ENCODE data around the gene DNAJB4. TPM values are rescaled to one million over a fixed set of nuclear protein-coding genes. Genes with fewer than 3 reads are reported as not detected.

The DNAJB4 gene
- total and polyA plus RNA-seq, 2 of the 13 experiments (the other 11 are each of a cell fraction or from before 2014, with no cell fraction given), result 4.4 to 18.6 TPM

DNA sequence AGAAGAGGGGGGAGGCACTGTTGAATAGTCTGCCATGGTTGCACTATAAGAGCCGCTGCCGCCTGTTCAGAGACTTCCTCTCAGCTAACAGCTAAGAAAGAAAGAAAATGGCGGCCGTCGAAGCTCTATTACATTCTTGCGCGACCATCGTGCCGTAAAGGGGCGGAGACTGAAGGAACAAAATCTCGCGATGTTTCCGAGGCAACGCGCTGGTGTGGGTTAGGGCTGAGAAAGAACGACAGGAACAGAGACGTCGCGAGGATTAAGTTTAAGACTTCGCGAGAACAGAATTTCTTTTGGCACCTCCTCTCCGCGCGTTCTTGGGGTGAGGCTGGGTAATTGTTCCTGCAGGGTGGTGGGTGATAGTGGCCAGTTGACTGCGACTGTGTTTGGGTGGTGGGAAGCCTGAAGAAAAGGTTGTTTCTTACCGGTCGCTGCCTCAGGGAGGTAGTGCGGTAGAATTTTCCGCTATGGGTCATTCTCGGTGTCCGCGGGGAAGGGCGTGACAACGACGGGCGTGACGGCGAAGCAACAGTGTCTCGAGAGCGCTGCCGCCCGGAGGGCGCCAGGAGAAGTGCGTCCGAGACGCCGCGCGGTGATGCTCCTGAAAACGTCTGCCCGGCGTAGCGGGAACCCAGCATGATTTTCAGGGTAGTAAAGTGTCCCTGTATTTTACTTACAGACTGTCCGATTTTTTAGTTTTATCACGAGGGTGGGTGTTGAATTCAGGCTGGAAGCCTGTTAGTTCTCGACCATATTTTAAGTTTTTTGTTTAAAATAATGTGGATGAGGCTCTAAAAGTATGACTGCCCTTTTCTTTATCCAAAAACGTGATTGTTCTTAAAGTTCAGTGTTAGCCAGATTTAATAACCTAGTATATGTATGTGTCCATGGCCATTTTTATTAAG lies 25.5 kb upstream of the DNAJB4 start, which contains the start of gene FUBP1 (continued):
- TF ChIP-seq ZNF83 (CRISPR knock-in tag; IDR thresholded peaks at IDR 0.05; ENCODE audit: borderline replicate concordance) (no peak), SRF (IDR thresholded peaks at IDR 0.05; ENCODE audit: low read depth, low read length) (no peak), ZNF264 (CRISPR knock-in tag; IDR thresholded peaks at IDR 0.05) (peak; percentile 14; the same call in 1 of the 2 replicates), ZSCAN22 (CRISPR knock-in tag; IDR thresholded peaks at IDR 0.05) (no peak), RXRB (CRISPR knock-in tag; IDR thresholded peaks at IDR 0.05; ENCODE audit: borderline replicate concordance) (0 out of 2 replicates have a peak, but pooled peaks have one; percentile 3), DR1 (CRISPR knock-in tag; IDR thresholded peaks at IDR 0.05) (peak; percentile 84), ZNF674 (CRISPR knock-in tag; IDR thresholded peaks at IDR 0.05; ENCODE audit: low read depth) (peak; percentile 89; the same call in 1 of the 2 replicates), RFXAP (CRISPR knock-in tag; IDR thresholded peaks at IDR 0.05; ENCODE audit: borderline replicate concordance) (0 out of 2 replicates have a peak, but pooled peaks have one; percentile 67), PAF1 (CRISPR knock-in tag; IDR thresholded peaks at IDR 0.05) (no peak), KMT2A (CRISPR knock-in tag; IDR thresholded peaks at IDR 0.05) (peak; percentile 86), CBX1 (IDR thresholded peaks at IDR 0.05; ENCODE audit: low read depth) (peak; percentile 71), ZNF550 (CRISPR knock-in tag; IDR thresholded peaks at IDR 0.05; ENCODE audit: borderline replicate concordance) (no peak), ZNF101 (CRISPR knock-in tag; IDR thresholded peaks at IDR 0.05; ENCODE audit: borderline replicate concordance, low read depth) (no peak), REXO4 (CRISPR knock-in tag; IDR thresholded peaks at IDR 0.05; ENCODE audit: borderline replicate concordance) (no peak), ZNF598 (CRISPR knock-in tag; IDR thresholded peaks at IDR 0.05; ENCODE audit: borderline replicate concordance) (no peak), ZNF766 (CRISPR knock-in tag; IDR thresholded peaks at IDR 0.05; ENCODE audit: borderline replicate concordance) (no peak), FOXO1 (CRISPR knock-in tag; IDR thresholded peaks at IDR 0.05) (no peak), PHF20 (CRISPR knock-in tag; IDR thresholded peaks at IDR 0.05) (0 out of 2 replicates have a peak, but pooled peaks have one; percentile 20), ZNF772 (CRISPR knock-in tag; IDR thresholded peaks at IDR 0.05) (peak; percentile 70), KDM1A (CRISPR knock-in tag; IDR thresholded peaks at IDR 0.05) (no peak), SNAPC2 (CRISPR knock-in tag; IDR thresholded peaks at IDR 0.05) (0 out of 2 replicates have a peak, but pooled peaks have one; percentile 17)
- TF ChIP-seq, protein P1, sequence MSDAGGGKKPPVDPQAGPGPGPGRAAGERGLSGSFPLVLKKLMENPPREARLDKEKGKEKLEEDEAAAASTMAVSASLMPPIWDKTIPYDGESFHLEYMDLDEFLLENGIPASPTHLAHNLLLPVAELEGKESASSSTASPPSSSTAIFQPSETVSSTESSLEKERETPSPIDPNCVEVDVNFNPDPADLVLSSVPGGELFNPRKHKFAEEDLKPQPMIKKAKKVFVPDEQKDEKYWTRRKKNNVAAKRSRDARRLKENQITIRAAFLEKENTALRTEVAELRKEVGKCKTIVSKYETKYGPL (CRISPR knock-in tag; IDR thresholded peaks at IDR 0.05), result no peak
- TF ChIP-seq, protein P2, sequence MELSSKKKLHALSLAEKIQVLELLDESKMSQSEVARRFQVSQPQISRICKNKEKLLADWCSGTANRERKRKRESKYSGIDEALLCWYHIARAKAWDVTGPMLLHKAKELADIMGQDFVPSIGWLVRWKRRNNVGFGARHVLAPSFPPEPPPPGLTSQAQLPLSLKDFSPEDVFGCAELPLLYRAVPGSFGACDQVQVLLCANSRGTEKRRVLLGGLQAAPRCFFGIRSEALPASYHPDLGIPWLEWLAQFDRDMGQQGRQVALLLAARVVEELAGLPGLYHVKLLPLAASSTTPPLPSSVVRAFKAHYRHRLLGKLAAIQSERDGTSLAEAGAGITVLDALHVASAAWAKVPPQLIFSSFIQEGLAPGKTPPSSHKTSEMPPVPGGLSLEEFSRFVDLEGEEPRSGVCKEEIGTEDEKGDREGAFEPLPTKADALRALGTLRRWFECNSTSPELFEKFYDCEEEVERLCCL (CRISPR knock-in tag; IDR thresholded peaks at IDR 0.05; ENCODE audit: borderline replicate concordance), result no peak
- TF ChIP-seq, protein P3, sequence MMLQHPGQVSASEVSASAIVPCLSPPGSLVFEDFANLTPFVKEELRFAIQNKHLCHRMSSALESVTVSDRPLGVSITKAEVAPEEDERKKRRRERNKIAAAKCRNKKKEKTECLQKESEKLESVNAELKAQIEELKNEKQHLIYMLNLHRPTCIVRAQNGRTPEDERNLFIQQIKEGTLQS (CRISPR knock-in tag; IDR thresholded peaks at IDR 0.05), result no peak
- TF ChIP-seq, protein P4, sequence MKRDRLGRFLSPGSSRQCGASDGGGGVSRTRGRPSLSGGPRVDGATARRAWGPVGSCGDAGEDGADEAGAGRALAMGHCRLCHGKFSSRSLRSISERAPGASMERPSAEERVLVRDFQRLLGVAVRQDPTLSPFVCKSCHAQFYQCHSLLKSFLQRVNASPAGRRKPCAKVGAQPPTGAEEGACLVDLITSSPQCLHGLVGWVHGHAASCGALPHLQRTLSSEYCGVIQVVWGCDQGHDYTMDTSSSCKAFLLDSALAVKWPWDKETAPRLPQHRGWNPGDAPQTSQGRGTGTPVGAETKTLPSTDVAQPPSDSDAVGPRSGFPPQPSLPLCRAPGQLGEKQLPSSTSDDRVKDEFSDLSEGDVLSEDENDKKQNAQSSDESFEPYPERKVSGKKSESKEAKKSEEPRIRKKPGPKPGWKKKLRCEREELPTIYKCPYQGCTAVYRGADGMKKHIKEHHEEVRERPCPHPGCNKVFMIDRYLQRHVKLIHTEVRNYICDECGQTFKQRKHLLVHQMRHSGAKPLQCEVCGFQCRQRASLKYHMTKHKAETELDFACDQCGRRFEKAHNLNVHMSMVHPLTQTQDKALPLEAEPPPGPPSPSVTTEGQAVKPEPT (CRISPR knock-in tag; IDR thresholded peaks at IDR 0.05; ENCODE audit: low read depth), result no peak; the same call in 1 of the 2 replicates
